ENCODE results near the gene PIGQ. TPM values are rescaled to one million over a fixed set of nuclear protein-coding genes. Genes with fewer than 3 reads are reported as not detected.

The PIGQ gene
- total RNA-seq, 1 experiment from 2014 or later: 38.8 TPM

DNA sequence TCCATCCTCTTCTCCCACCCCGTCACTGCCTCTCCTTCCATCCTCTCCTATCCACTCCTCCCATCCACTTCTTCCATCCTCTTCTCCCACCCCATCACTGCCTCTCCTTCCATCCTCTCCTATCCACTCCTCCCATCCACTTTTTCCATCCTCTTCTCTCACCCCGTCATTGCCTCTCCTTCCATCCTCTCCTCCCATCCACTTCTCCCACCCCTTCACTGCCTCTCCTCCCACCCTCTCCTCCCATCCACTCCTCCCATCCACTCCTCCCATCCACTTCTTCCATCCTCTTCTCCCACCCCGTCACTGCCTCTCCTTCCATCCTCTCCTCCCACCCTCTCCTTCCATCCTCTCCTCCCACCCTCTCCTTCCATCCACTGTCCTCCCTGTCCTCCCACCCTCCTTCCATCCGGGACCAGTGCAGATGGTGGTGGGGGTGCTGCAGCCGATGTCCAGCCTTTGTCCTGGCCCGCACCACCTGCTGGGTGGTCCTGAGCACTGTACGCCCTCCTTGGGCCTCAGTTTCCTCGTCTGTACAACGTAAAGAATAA lies 62.1 kb downstream of the PIGQ start:
- in situ Hi-C loops (cut with HindIII; ENCODE audit: low sequenced_read_pairs): no loop called here
- no peak for DNase-seq (ENCODE audit: low spot score)

DNA sequence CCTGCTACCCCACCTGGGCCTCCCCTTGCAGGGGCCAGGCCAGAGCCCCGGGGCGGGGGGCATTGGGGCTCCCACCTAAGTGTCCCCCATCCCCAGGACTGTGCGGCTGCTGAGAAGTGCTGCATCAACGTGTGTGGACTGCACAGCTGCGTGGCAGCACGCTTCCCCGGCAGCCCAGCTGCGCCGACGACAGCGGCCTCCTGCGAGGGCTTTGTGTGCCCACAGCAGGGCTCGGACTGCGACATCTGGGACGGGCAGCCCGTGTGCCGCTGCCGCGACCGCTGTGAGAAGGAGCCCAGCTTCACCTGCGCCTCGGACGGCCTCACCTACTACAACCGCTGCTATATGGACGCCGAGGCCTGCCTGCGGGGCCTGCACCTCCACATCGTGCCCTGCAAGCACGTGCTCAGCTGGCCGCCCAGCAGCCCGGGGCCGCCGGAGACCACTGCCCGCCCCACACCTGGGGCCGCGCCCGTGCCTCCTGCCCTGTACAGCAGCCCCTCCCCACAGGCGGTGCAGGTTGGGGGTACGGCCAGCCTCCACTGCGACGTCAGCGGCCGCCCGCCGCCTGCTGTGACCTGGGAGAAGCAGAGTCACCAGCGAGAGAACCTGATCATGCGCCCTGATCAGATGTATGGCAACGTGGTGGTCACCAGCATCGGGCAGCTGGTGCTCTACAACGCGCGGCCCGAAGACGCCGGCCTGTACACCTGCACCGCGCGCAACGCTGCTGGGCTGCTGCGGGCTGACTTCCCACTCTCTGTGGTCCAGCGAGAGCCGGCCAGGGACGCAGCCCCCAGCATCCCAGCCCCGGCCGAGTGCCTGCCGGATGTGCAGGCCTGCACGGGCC lies 62.9 kb downstream of the PIGQ start:
- in situ Hi-C loops (cut with HindIII; ENCODE audit: low sequenced_read_pairs): no loop called here

DNA sequence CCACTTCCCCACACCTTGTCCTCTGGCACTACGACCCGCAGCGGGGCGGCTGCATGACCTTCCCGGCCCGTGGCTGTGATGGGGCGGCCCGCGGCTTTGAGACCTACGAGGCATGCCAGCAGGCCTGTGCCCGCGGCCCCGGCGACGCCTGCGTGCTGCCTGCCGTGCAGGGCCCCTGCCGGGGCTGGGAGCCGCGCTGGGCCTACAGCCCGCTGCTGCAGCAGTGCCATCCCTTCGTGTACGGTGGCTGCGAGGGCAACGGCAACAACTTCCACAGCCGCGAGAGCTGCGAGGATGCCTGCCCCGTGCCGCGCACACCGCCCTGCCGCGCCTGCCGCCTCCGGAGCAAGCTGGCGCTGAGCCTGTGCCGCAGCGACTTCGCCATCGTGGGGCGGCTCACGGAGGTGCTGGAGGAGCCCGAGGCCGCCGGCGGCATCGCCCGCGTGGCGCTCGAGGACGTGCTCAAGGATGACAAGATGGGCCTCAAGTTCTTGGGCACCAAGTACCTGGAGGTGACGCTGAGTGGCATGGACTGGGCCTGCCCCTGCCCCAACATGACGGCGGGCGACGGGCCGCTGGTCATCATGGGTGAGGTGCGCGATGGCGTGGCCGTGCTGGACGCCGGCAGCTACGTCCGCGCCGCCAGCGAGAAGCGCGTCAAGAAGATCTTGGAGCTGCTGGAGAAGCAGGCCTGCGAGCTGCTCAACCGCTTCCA lies 63.7 kb downstream of the PIGQ start:
- in situ Hi-C loops (cut with HindIII; ENCODE audit: low sequenced_read_pairs): no loop called here
- DNase-seq (ENCODE audit: low spot score): no peak

More for the DNA sequence above, 62.9 kb downstream of the PIGQ start:
- DNase-seq (ENCODE audit: low spot score): no peak

Other genes with a start within 250 kb of the PIGQ start
- gene AXIN1, start 217.2 kb upstream of the PIGQ start, total RNA-seq (2014; rRNA removed; shearing (Covaris generic)): 45.5 and 46.3 TPM in 2 replicates
- gene MRPL28, start 199.4 kb upstream of the PIGQ start, total RNA-seq (2014; rRNA removed; shearing (Covaris generic)): 250 and 260 TPM in 2 replicates
- gene PGAP6, start 188.0 kb upstream of the PIGQ start, total RNA-seq (2014; rRNA removed; shearing (Covaris generic)): 53.0 and 60.8 TPM in 2 replicates
- 312 and 362 TPM in 2 replicates for gene NME4, start 172.8 kb upstream of the PIGQ start, total RNA-seq (2014; rRNA removed; shearing (Covaris generic))
- 13.0 and 13.7 TPM in 2 replicates for gene DECR2, start 168.1 kb upstream of the PIGQ start, total RNA-seq (2014; rRNA removed; shearing (Covaris generic))
- gene RAB11FIP3, start 144.3 kb upstream of the PIGQ start, total RNA-seq (2014; rRNA removed; shearing (Covaris generic)): 33.8 and 39.3 TPM in 2 replicates
- 38.8 and 54.3 TPM in 2 replicates for gene CAPN15, start 42.3 kb upstream of the PIGQ start, total RNA-seq (2014; rRNA removed; shearing (Covaris generic))
- 0.41 and 2.3 TPM in 2 replicates for gene PRR35, start 9.6 kb upstream of the PIGQ start, total RNA-seq (2014; rRNA removed; shearing (Covaris generic))
- 2.7 and 4.1 TPM in 2 replicates for gene NHLRC4, start 3.0 kb upstream of the PIGQ start, total RNA-seq (2014; rRNA removed; shearing (Covaris generic))
- 28.6 and 32.2 TPM in 2 replicates for gene RAB40C, start 20.1 kb downstream of the PIGQ start, total RNA-seq (2014; rRNA removed; shearing (Covaris generic))
- gene WFIKKN1, start 61.0 kb downstream of the PIGQ start, total RNA-seq (2014; rRNA removed; shearing (Covaris generic)): 44.6 and 64.4 TPM in 2 replicates
- 119 and 161 TPM in 2 replicates for gene METTL26, start 66.3 kb downstream of the PIGQ start, total RNA-seq (2014; rRNA removed; shearing (Covaris generic))
- gene MCRIP2, start 71.9 kb downstream of the PIGQ start, total RNA-seq (2014; rRNA removed; shearing (Covaris generic)): 65.4 and 108 TPM in 2 replicates
- gene WDR90, start 79.4 kb downstream of the PIGQ start, total RNA-seq (2014; rRNA removed; shearing (Covaris generic)): 25.0 and 39.8 TPM in 2 replicates
- 83.4 and 104 TPM in 2 replicates for gene RHOT2, start 98.2 kb downstream of the PIGQ start, total RNA-seq (2014; rRNA removed; shearing (Covaris generic))
- gene RHBDL1, start 105.7 kb downstream of the PIGQ start, total RNA-seq (2014; rRNA removed; shearing (Covaris generic)): 1.1 and 1.5 TPM in 2 replicates
- gene STUB1, start 110.4 kb downstream of the PIGQ start, total RNA-seq (2014; rRNA removed; shearing (Covaris generic)): 145 and 207 TPM in 2 replicates
- 3.8 and 4.0 TPM in 2 replicates for gene JMJD8, start 114.4 kb downstream of the PIGQ start, total RNA-seq (2014; rRNA removed; shearing (Covaris generic))
- 6.2 and 7.9 TPM in 2 replicates for gene WDR24, start 120.4 kb downstream of the PIGQ start, total RNA-seq (2014; rRNA removed; shearing (Covaris generic))
- gene FBXL16, start 135.8 kb downstream of the PIGQ start, total RNA-seq (2014; rRNA removed; shearing (Covaris generic)): 14.6 and 19.4 TPM in 2 replicates
- gene METRN, start 145.2 kb downstream of the PIGQ start, total RNA-seq (2014; rRNA removed; shearing (Covaris generic)): 428 and 493 TPM in 2 replicates
- 45.5 and 47.6 TPM in 2 replicates for gene ANTKMT, start 151.2 kb downstream of the PIGQ start, total RNA-seq (2014; rRNA removed; shearing (Covaris generic))
- gene CCDC78, start 156.5 kb downstream of the PIGQ start, total RNA-seq (2014; rRNA removed; shearing (Covaris generic)): 20.0 and 26.4 TPM in 2 replicates
- gene HAGHL, start 157.1 kb downstream of the PIGQ start, total RNA-seq (2014; rRNA removed; shearing (Covaris generic)): 42.3 and 43.1 TPM in 2 replicates
- 29.6 and 49.4 TPM in 2 replicates for gene CIAO3, start 171.0 kb downstream of the PIGQ start, total RNA-seq (2014; rRNA removed; shearing (Covaris generic))
- gene MSLN, start 190.8 kb downstream of the PIGQ start, total RNA-seq (2014; rRNA removed; shearing (Covaris generic)): 0.14 and 1.8 TPM in 2 replicates
- gene RPUSD1, start 218.4 kb downstream of the PIGQ start, total RNA-seq (2014; rRNA removed; shearing (Covaris generic)): 69.3 and 95.5 TPM in 2 replicates
- 60.2 and 61.4 TPM in 2 replicates for gene CHTF18, start 218.7 kb downstream of the PIGQ start, total RNA-seq (2014; rRNA removed; shearing (Covaris generic))
- 0.17 TPM in 1 of 2 replicates, not detected in the other for gene GNG13, start 230.8 kb downstream of the PIGQ start, total RNA-seq (2014; rRNA removed; shearing (Covaris generic))